K562 (cell line): ENCODE data around the gene THADA. TPM values are rescaled to one million over a fixed set of nuclear protein-coding genes. Genes with fewer than 3 reads are reported as not detected.

Source experiments
- ATAC-seq: fragments of 200-7000 bp; cut with Tn5 transposase; 3 replicates; pipeline ENCODE4 v1.9.1; 2020; ENCODE audit warnings: moderate library complexity
- BruUV-seq: library from RNA; stranded (reverse); fragments of 400-500 nt; replicated peaks from 2 replicates; lab custom pipeline; 2021; lab: Mats Ljungman, UMichigan
- CTCF ChIA-PET: fragments of 300-600 bp; formaldehyde crosslinking; extraction: SDS; loops from one replicate; lab custom pipeline; 2021; ENCODE audit warnings: low intra/inter-chr PET ratio; lab: Yijun Ruan, JAX
- POLR2A ChIA-PET: fragments of 300-600, 350-650 bp; sonication (Branson Sonifier 250); formaldehyde crosslinking; extraction: SDS; loops from one replicate; lab custom pipeline; 2021; ENCODE audit warnings: antibody characterized with exemption, inconsistent platforms; lab: Yijun Ruan, JAX
- DNase-seq, 4 experiments: peaks; one replicate each; pipeline versions ENCODE4 v3.0.0 to v3.0.0-alpha.2; 2011 to 2018; ENCODE audit warnings: low spot score in 3 of 4, mixed read lengths in 3 of 4; ENCODE audit errors: extremely low read depth in 1 of 4
- FAIRE-seq: peaks from 2 replicates; lab custom pipeline; 2011; peaks lifted over from hg19 to GRCh38; lab: Jason Lieb, UNC
- H2AFZ ChIP-seq: 2 replicates; pipeline ENCODE4 v1.6.0; 2011; ENCODE audit warnings: low read depth, low read length, control low read depth, inconsistent platforms
- H3K27ac ChIP-seq: fragments of 200-600 bp; 3 replicates; pipeline ENCODE4 v1.8.0; 2011; ENCODE audit warnings: low read depth, mild to moderate bottlenecking, control low read depth, inconsistent platforms, low read length, moderate library complexity, mixed read lengths; ENCODE audit errors: extremely low read depth
- H3K27me3 ChIP-seq, 2 experiments: fragments of 300-600 bp in 1 of 2; 2 replicates in 1 of 2; 3 replicates in 1 of 2; pipeline versions ENCODE4 v1.6.0 to v1.8.0; 2011; ENCODE audit warnings: inconsistent platforms in 2 of 2, low read length in 2 of 2, mild to moderate bottlenecking in 1 of 2, mixed read lengths in 1 of 2, moderate library complexity in 1 of 2; ENCODE audit not compliant: control insufficient read depth in 2 of 2, insufficient read depth in 2 of 2
- H3K36me3 ChIP-seq: fragments of 300-600 bp; 3 replicates; pipeline ENCODE4 v1.8.0; 2011; ENCODE audit warnings: mild to moderate bottlenecking, low read length, inconsistent platforms; ENCODE audit not compliant: control insufficient read depth, insufficient read depth
- H3K4me1 ChIP-seq, 2 experiments: fragments of 200-600 bp in 1 of 2; replicated peaks in 1 of 2; 2 replicates in 1 of 2; 3 replicates in 1 of 2; pipeline versions ENCODE4 v1.5.1 to v1.8.0; 2011; ENCODE audit warnings: inconsistent platforms in 2 of 2, low read length in 2 of 2, mild to moderate bottlenecking in 1 of 2, mixed read lengths in 1 of 2, moderate library complexity in 1 of 2; ENCODE audit not compliant: control insufficient read depth in 2 of 2, insufficient read depth in 2 of 2
- H3K4me2 ChIP-seq: 2 replicates; pipeline ENCODE4 v1.6.1; 2011; ENCODE audit warnings: low read length, control low read depth, inconsistent platforms, mixed read lengths; ENCODE audit not compliant: insufficient read depth
- H3K4me3 ChIP-seq: fragments of 200-600 bp; sonication (generic), shearing (Covaris generic); 2 replicates; pipeline ENCODE4 v1.5.1; 2016; ENCODE audit warnings: control low read depth, inconsistent platforms
- H3K79me2 ChIP-seq: fragments of 200-600 bp; 3 replicates; pipeline ENCODE4 v1.8.0; 2011; ENCODE audit warnings: low read length, inconsistent platforms; ENCODE audit not compliant: control insufficient read depth, insufficient read depth
- H3K9ac ChIP-seq, 2 experiments: 2 replicates each; pipeline versions ENCODE4 v1.6.0 to v1.6.1; 2011; ENCODE audit warnings: low read depth in 2 of 2, low read length in 2 of 2, control low read depth in 1 of 2, inconsistent platforms in 1 of 2, mild to moderate bottlenecking in 1 of 2, mixed read lengths in 1 of 2; ENCODE audit not compliant: insufficient read depth in 1 of 2
- H3K9me1 ChIP-seq: one replicate; pipeline ENCODE4 v1.6.0; 2011; ENCODE audit warnings: inconsistent platforms, mild to moderate bottlenecking, low read length, moderate library complexity; ENCODE audit not compliant: control insufficient read depth, insufficient read depth
- H3K9me3 ChIP-seq: replicated peaks from 2 replicates; pipeline ENCODE4 v1.5.1; 2011; ENCODE audit warnings: low read depth, low read length, inconsistent platforms; ENCODE audit not compliant: control insufficient read depth, insufficient read depth
- H4K20me1 ChIP-seq: replicated peaks from 2 replicates; pipeline ENCODE4 v1.6.1; 2011; ENCODE audit warnings: low read length, inconsistent platforms, mixed read lengths; ENCODE audit not compliant: control insufficient read depth, insufficient read depth
- ADNP ChIP-seq: fragments of 200-800 bp; sonication (Bioruptor generic); IDR thresholded peaks from 2 replicates; pipeline ENCODE4 v1.6.1; 2016; ENCODE audit warnings: missing genetic modification characterization, missing compliant biosample characterization
- ARHGAP35 ChIP-seq: fragments of 450-650 bp; IDR thresholded peaks from 2 replicates; pipeline ENCODE4 v1.6.1; 2018; ENCODE audit not compliant: partially characterized antibody
- CBX3 ChIP-seq, 2 experiments: IDR thresholded peaks; 1 replicate in 1 of 2; 2 replicates in 1 of 2; pipeline ENCODE4 v1.6.1; 2012; ENCODE audit warnings: inconsistent platforms in 2 of 2, low read length in 2 of 2, borderline replicate concordance in 1 of 2, control low read depth in 1 of 2
- CSDE1 ChIP-seq, 2 experiments: fragments of 450-650 bp; IDR thresholded peaks; 2 replicates each; pipeline ENCODE4 v1.6.1; 2016; ENCODE audit warnings: mild to moderate bottlenecking in 1 of 2
- DPF2 ChIP-seq: fragments of 450-650 bp; IDR thresholded peaks from 2 replicates; pipeline ENCODE4 v1.6.1; 2016
- HMBOX1 ChIP-seq: sonication (generic); IDR thresholded peaks from 2 replicates; pipeline ENCODE4 v1.6.1; 2016
- NR2C2 ChIP-seq, 2 experiments: fragments of 200-800 bp in 1 of 2; sonication (Bioruptor generic) in 1 of 2; sonication (generic) in 1 of 2; formaldehyde crosslinking in 1 of 2; IDR thresholded peaks; 2 replicates each; pipeline versions ENCODE4 v1.6.1 to v1.8.0; 2016 to 2022; ENCODE audit warnings: mild to moderate bottlenecking in 1 of 2, missing compliant biosample characterization in 1 of 2, missing genetic modification characterization in 1 of 2, missing genetic modification reagents in 1 of 2
- SAFB ChIP-seq: fragments of 200-400 bp; formaldehyde crosslinking; IDR thresholded peaks from 2 replicates; pipeline ENCODE4 v1.6.1; 2017; ENCODE audit warnings: low read depth, low read length, borderline replicate concordance
- SRF ChIP-seq, 2 experiments: fragments of 250-450, 450-650 bp in 1 of 2; sonication (Bioruptor Pico) in 1 of 2; sonication (generic) in 1 of 2; formaldehyde crosslinking; IDR thresholded peaks; 2 replicates each; pipeline versions ENCODE4 v1.5.0 to v1.5.1; 2020 to 2022; ENCODE audit warnings: mild to moderate bottlenecking in 1 of 2, missing genetic modification reagents in 1 of 2
- TOE1 ChIP-seq, 2 experiments: fragments of 450-650 bp in 1 of 2; sonication (generic) in 1 of 2; formaldehyde crosslinking in 1 of 2; IDR thresholded peaks; 2 replicates each; pipeline versions ENCODE4 v1.7.1 to v1.8.0; 2016 to 2022; ENCODE audit warnings: borderline replicate concordance in 2 of 2, mild to moderate bottlenecking in 2 of 2, antibody characterized with exemption in 1 of 2, inconsistent platforms in 1 of 2, low read depth in 1 of 2, missing genetic modification reagents in 1 of 2, moderate library complexity in 1 of 2
- YY1 ChIP-seq, 3 experiments: IDR thresholded peaks; 2 replicates each; pipeline ENCODE4 v1.6.1; 2011; ENCODE audit warnings: low read length in 2 of 3, mild to moderate bottlenecking in 2 of 3, moderate library complexity in 2 of 3, borderline replicate concordance in 1 of 3, control low read depth in 1 of 3, low read depth in 1 of 3; ENCODE audit not compliant: insufficient read depth in 3 of 3, insufficient replicate concordance in 2 of 3, control insufficient read depth in 1 of 3, insufficient read length in 1 of 3; ENCODE audit errors: extremely low read depth in 1 of 3
- ZNF133 ChIP-seq: fragments of 250-450 bp; sonication (Bioruptor Pico); IDR thresholded peaks from 2 replicates; pipeline ENCODE4 v1.4.0; 2020; ENCODE audit warnings: mild to moderate bottlenecking
- WGBS: fragments of 100-300 bp; shearing (Covaris generic); methylation state at CpG from one replicate; pipeline ENCODE4 v1.1.6; 2016; ENCODE audit warnings: low coverage, mixed read lengths; ENCODE audit not compliant: insufficient coverage; ENCODE audit errors: missing lambda C conversion rate; 5-methylcytosine and 5-hydroxymethylcytosine counted together
- in situ Hi-C: fragments of 300-500 bp; cut with MboI; formaldehyde crosslinking; loops from 4 replicates; pipeline ENCODE4 v1.15.0; 2018; ENCODE audit warnings: inconsistent platforms, mixed read lengths
- intact Hi-C: fragments of 100-400 bp; cut with micrococcal nuclease; formaldehyde crosslinking; loops from 2 replicates; pipeline ENCODE4 v1.14.2; 2022
- polyA plus RNA-seq, 8 experiments: library from polyadenylated mRNA; depleted of rRNA in 4 of 8; stranded (reverse) in 5 of 8; unstranded in 3 of 8; fragments of >200 nt; fragmentation: Nextera tagmentation in 2 of 8; fragmentation: Illumina TruSeq in 1 of 8; extraction: Ambion mirVana in 2 of 8; extraction: Trizol in 1 of 8; gene quantifications; 2 replicates each; pipeline versions ENCODE4 v1.2.1 to v1.2.3, GENCODE V29; 2011 to 2014; ENCODE audit warnings: inconsistent platforms in 1 of 8, missing spikeins in 1 of 8
- total RNA-seq, 7 experiments: library from RNA; depleted of rRNA in 6 of 7; stranded (reverse); fragments of >200 nt in 6 of 7; fragmentation: Illumina TruSeq in 2 of 7; extraction: Trizol in 2 of 7; gene quantifications; 2 replicates each; pipeline versions ENCODE4 v1.2.1 to v1.2.3, GENCODE V29; 2011 to 2021; ENCODE audit warnings: low replicate concordance in 1 of 7
- TF ChIP-seq, protein P1 (sequence below): fragments of 200-400 bp; formaldehyde crosslinking; IDR thresholded peaks from 2 replicates; pipeline ENCODE4 v1.6.1; 2017; ENCODE audit warnings: mild to moderate bottlenecking, low read depth, low read length, moderate library complexity
- TF ChIP-seq, protein P2 (sequence below): fragments of 450-650 bp; IDR thresholded peaks from 2 replicates; pipeline ENCODE4 v1.6.1; 2016; ENCODE audit warnings: antibody characterized with exemption

The THADA gene
- total and polyA plus RNA-seq, 9 of the 15 experiments (the other 6 are each of a cell fraction or from before 2014, with no cell fraction given), result 17.8 to 34.7 (median 31.9) TPM

DNA sequence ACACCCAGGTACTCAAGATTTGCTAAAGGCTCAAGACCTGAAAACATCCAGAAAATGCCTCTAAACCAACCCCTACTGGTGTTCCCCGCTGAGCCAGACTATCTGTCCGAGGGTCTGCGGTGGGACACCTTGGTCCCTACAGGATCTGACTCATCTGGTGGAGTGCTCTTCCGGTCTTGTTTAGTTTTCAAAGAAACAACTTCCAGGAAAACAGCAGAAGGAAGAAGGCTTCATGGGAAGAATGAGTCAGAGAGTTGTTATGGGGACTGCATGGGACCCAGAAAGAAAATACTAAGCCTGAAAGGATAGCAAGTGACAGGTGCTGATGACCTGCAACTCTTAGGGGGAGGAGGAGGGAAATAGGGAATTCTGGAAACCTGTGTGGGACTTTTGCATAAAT is 410.7 kb downstream of the THADA start (continued):
- no peak for TF ChIP-seq YY1 (IDR thresholded peaks at IDR 0.05; ENCODE audit: borderline replicate concordance in 1 of 3, control insufficient read depth in 1 of 3, extremely low read depth in 1 of 3, insufficient read depth in 3 of 3, insufficient read length in 1 of 3, insufficient replicate concordance in 2 of 3, low read depth in 1 of 3, low read length in 2 of 3)

- Histone ChIP-seq H3K9ac (peak overlapping the region; percentile 43 to 46; a peak in 3 of 4 replicates), H3K4me2 (peak overlapping the region; percentile 59), H4K20me1 (no peaks in the 10 kb centered on the region), H3K27ac (peak overlapping the region; percentile 67), H3K4me1 (peaks cover 54 to 61% of the 10 kb centered on the region in 2 experiments), H3K36me3 (no peaks in the 10 kb centered on the region), H3K9me1 (no peaks in the 10 kb centered on the region), H3K79me2 (no peaks in the 10 kb centered on the region), H2AFZ (peak overlapping the region; percentile 93), H3K9me3 (no peaks in the 10 kb centered on the region), H3K27me3 (no peaks in the 10 kb centered on the region), H3K4me3 (no peak overlapping the region)
- DNase-seq (peak; percentile 74 to 89 (median 74)), FAIRE-seq (peak; percentile 91), ATAC-seq (peak; percentile 78)
- ChIA-PET POLR2A (interaction anchor here (1.0 kb wide), 1 partner anchor 9 kb away, joined by 3 read pairs; no protein-coding TSS in a partner anchor), CTCF (no interaction called here)
- BruUV-seq, result no TSS peak
- intact Hi-C loops (no loop called here), in situ Hi-C loops (no loop called here)
- WGBS, result 17% methylated on average over 12 of the region's 12 CpGs
- TF ChIP-seq ADNP (tag), result peak; percentile 65
- peak; percentile 63; the same call in 1 of the 2 replicates for TF ChIP-seq DPF2
- TF ChIP-seq ARHGAP35, result no peak
- no peak for TF ChIP-seq SAFB
- TF ChIP-seq ZNF133 (CRISPR knock-in tag), result no peak
- TF ChIP-seq HMBOX1, result peak; percentile 96
- TF ChIP-seq SRF (CRISPR knock-in tag; IDR thresholded peaks at IDR 0.05), result peak in 1 of 2 experiments; percentile 36; a peak in 1 of 4 replicates
- no peak for TF ChIP-seq CSDE1 (IDR thresholded peaks at IDR 0.05)
- peak; percentile 73; the same call in 1 of the 2 replicates for TF ChIP-seq NR2C2 (CRISPR knock-in tag; IDR thresholded peaks at IDR 0.05)
- TF ChIP-seq NR2C2 (tag; IDR thresholded peaks at IDR 0.05), result peak; percentile 89
- peak; percentile 60; the same call in 1 of the 2 replicates for TF ChIP-seq TOE1 (IDR thresholded peaks at IDR 0.05; ENCODE audit: borderline replicate concordance)
- no peak for TF ChIP-seq TOE1 (CRISPR knock-in tag; IDR thresholded peaks at IDR 0.05; ENCODE audit: borderline replicate concordance, low read depth)
- TF ChIP-seq, protein P1, sequence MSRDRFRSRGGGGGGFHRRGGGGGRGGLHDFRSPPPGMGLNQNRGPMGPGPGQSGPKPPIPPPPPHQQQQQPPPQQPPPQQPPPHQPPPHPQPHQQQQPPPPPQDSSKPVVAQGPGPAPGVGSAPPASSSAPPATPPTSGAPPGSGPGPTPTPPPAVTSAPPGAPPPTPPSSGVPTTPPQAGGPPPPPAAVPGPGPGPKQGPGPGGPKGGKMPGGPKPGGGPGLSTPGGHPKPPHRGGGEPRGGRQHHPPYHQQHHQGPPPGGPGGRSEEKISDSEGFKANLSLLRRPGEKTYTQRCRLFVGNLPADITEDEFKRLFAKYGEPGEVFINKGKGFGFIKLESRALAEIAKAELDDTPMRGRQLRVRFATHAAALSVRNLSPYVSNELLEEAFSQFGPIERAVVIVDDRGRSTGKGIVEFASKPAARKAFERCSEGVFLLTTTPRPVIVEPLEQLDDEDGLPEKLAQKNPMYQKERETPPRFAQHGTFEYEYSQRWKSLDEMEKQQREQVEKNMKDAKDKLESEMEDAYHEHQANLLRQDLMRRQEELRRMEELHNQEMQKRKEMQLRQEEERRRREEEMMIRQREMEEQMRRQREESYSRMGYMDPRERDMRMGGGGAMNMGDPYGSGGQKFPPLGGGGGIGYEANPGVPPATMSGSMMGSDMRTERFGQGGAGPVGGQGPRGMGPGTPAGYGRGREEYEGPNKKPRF, result no peak
- TF ChIP-seq, protein P2, sequence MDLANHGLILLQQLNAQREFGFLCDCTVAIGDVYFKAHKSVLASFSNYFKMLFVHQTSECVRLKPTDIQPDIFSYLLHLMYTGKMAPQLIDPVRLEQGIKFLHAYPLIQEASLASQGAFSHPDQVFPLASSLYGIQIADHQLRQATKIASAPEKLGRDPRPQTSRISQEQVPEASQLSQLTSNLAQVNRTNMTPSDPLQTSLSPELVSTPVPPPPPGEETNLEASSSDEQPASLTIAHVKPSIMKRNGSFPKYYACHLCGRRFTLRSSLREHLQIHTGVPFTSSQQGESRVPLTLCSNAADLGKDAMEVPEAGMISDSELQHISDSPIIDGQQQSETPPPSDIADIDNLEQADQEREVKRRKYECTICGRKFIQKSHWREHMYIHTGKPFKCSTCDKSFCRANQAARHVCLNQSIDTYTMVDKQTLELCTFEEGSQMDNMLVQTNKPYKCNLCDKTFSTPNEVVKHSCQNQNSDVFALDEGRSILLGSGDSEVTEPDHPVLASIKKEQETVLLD, result peak; percentile 26; the same call in 1 of the 2 replicates
- TF ChIP-seq CBX3 (IDR thresholded peaks at IDR 0.05; ENCODE audit: borderline replicate concordance in 1 of 2, low read length in 2 of 2), result peak in 1 of 2 experiments; percentile 27; a peak in 1 of 3 replicates
These were observed 411.4 kb downstream of the THADA start for GRCh38 chr2:43184339-43184895.
